ENCODE data around the gene KIF23.

KIF23 gene

DNA sequence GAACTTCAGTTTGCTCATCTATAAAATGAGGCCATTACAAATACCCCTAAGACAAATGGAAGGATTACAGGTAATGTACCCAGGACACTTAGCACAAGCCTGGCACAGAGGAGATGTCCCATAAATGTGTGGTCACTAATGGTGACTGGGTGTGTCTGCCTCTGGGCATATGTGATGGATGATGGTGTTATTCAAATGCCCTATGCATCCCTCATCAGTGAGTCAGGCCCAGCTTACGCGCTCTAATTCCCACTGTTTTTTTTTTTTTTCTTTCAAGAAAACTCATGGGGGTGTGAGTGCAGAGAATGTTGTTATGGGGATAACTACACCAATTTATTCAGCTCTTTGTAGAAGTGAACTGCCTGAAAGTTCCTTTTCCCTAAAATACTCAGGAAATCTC lies 23.6 kb upstream of the KIF23 start:
- H3K27me3 Mint-ChIP-seq, result no peaks in the 10 kb centered on the region
- H3K36me3 Mint-ChIP-seq, result no peaks in the 10 kb centered on the region
- no peak overlapping the region for H3K27ac Mint-ChIP-seq
- peaks cover 7% of the 10 kb centered on the region for H3K4me1 Mint-ChIP-seq
- no peaks in the 10 kb centered on the region for H3K9me3 Mint-ChIP-seq
- H3K4me3 Mint-ChIP-seq, result no peak overlapping the region

DNA sequence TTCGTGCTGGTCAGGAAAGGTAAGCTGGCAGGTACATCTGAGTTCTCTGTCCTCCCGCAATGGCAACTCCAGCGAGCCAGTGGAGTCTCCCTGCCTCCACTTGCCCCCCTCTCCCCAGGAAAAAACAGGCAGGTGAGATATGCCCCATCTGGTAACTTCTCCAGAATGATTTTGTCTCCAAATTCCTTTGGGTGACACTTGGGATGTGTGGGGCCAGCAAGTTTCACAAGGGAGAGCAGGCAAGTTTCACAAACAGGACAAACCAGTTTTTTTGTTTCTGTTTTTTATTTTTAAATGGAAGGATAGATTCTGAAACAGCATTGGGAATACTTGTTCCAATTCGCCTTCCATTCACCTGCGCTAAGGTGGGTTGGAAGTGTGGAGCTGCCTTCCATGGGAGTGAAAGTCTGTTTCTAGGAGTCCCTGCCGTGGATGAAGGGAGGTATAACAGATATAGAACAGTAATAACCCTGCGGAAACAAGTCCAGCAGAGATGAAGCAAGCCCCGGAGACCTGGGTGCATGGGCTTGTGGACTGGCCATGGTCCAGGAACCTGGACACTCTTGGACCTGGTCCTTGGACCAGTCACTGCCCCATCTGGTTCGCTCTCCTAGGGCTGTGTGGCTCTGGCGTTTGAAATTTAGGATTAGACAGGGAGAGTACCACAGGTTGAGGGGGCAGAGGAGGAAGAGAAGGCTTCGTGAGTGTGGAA lies 22.9 kb upstream of the KIF23 start:
- Mint-ChIP-seq H3K4me3 (no peak overlapping the region), H3K27me3 (no peaks in the 10 kb centered on the region), H3K27ac (no peak overlapping the region), H3K4me1 (peaks cover 7% of the 10 kb centered on the region), H3K36me3 (no peaks in the 10 kb centered on the region), H3K9me3 (no peaks in the 10 kb centered on the region)

DNA sequence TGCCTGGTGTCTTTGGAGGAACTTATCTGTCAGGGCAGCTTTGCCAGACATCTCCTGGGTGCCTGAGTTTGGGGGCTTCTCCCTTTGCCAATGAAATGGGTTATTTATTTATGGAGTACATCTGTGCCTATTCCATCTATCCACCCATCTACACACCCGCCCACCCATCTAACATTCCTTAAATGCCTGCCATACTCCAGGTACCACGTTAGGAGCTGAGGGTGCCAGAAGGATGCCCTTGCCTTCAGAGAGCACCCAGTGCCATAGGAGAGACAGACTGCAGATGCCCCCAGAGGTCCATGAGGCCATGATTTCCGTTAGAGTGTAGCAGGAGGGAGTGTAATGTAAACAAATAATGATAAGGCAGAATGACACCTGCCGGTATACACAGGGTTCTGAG lies 21.8 kb upstream of the KIF23 start:
- no peaks in the 10 kb centered on the region for H3K27me3 Mint-ChIP-seq
- no peaks in the 10 kb centered on the region for H3K36me3 Mint-ChIP-seq
- no peak overlapping the region for H3K4me3 Mint-ChIP-seq
- peaks cover 7% of the 10 kb centered on the region for H3K4me1 Mint-ChIP-seq
- H3K27ac Mint-ChIP-seq, result no peak overlapping the region
- H3K9me3 Mint-ChIP-seq, result no peaks in the 10 kb centered on the region

DNA sequence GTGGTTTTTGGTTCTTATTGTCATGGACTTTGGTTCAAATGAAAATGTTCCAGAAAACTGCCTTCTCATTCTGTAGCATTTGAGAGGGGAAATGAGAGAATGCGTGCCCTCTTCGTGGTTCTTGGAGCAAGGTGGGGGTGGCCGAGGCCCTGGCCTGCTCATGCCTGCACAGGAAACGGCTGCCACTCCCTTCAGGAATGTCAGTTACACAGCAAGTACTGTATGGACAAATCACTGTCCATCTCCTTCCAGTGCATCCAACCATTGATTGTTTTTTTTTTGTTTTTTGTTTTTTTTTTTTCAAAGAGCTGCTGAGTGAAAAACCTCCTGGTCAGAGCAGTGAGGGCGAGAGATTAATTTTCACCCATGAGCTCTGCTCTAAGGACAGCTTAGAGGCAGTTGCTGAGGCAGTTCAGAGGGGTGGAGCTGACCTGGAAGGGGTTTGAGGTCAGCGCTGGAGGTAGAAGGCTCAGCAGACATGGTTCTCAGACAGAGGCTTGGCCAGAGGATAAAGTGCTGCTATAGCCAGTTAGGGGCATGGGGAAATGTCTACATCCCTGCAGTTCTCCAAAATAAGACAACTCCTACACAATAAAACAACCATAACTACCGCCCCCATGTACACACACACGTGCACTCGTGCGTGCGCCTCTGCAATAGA lies 20.2 kb upstream of the KIF23 start:
- H3K27me3 Mint-ChIP-seq, result no peaks in the 10 kb centered on the region
- no peak overlapping the region for H3K27ac Mint-ChIP-seq
- H3K9me3 Mint-ChIP-seq, result no peaks in the 10 kb centered on the region
- no peaks in the 10 kb centered on the region for H3K36me3 Mint-ChIP-seq
- no peak overlapping the region for H3K4me3 Mint-ChIP-seq
- peaks cover 7% of the 10 kb centered on the region for H3K4me1 Mint-ChIP-seq

DNA sequence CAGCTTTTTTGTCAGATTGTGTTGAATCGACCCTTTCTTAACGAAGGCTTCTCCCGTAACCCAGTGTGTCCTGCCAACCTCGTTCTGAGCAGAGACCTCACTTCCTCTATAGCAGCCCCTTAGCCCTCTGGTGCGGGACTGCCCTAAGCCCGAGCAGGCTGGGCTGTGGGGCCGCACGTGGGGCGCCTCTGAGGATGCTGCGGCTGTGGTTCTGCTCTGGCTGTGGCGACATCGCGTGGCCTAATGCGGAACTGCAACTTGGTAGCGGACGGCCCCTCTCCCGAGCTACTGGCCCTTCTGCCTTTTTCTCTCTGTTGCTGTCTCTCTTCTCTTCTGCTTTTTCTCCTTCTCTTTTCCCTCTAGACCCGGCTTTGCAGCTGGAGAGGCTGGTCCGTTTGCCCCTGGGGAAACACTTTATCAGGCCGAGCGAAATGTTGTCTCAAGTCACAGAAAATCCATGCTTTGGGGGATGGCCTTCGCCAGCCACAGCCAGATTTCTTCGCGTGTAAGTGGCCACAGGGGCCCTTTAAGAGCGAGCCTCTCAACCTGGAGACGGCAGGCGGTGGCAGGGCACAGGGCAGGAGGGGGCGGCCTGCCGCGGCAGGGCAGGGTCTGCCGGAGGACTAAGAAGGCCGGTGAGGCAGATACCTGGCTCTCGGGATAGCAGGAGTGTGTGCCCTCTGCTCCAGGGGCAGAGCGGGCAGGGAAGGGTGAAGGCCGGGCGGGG lies 19.4 kb upstream of the KIF23 start:
- Mint-ChIP-seq H3K36me3 (no peaks in the 10 kb centered on the region), H3K9me3 (no peaks in the 10 kb centered on the region), H3K27ac (no peak overlapping the region), H3K4me1 (peaks cover 7% of the 10 kb centered on the region), H3K27me3 (no peaks in the 10 kb centered on the region), H3K4me3 (no peak overlapping the region)

DNA sequence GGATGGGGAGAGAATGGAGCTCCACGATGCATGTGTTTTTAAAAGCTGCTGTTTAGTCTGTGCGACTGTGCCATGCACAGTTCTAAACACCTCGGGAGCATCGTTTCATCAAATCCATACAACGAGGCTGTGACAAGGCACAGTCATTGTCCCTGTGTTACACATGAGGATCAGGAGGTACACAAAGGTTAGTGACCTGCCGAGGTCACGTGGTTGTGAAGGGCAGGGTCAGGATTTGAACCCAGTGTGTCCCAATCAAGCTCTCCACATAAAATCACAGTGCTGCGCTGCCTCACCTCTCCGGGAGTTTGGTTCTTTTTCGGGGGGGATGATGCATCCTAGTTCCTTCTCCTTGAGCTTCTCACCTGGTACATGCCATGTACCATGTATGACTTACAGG lies 18.7 kb upstream of the KIF23 start:
- Mint-ChIP-seq H3K4me3 (no peak overlapping the region), H3K27me3 (no peaks in the 10 kb centered on the region), H3K27ac (no peak overlapping the region), H3K4me1 (peaks cover 7% of the 10 kb centered on the region), H3K9me3 (no peaks in the 10 kb centered on the region), H3K36me3 (no peaks in the 10 kb centered on the region)

DNA sequence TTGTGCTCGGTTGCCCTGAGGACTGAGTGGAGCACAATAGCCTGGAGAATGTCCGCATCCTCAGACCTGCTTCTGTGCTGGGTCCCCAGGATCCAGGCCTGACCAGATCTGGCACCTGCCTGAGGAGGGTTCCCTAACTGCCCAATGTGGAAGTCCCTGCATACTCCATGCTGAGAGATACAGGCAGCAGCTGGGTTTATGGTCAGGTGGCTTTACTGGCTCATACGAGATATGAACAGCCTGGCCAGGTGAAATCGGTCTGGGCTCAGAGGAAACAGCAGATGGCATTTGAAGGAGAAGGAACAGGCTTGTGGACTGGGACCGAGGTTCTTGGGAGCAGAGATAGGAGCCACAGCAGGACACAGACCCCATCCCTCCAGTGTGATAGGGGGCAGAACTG lies 18.2 kb upstream of the KIF23 start:
- no peaks in the 10 kb centered on the region for H3K27me3 Mint-ChIP-seq
- no peak overlapping the region for H3K4me3 Mint-ChIP-seq
- no peak overlapping the region for H3K27ac Mint-ChIP-seq
- no peaks in the 10 kb centered on the region for H3K9me3 Mint-ChIP-seq
- no peaks in the 10 kb centered on the region for H3K36me3 Mint-ChIP-seq
- peaks cover 12% of the 10 kb centered on the region for H3K4me1 Mint-ChIP-seq

DNA sequence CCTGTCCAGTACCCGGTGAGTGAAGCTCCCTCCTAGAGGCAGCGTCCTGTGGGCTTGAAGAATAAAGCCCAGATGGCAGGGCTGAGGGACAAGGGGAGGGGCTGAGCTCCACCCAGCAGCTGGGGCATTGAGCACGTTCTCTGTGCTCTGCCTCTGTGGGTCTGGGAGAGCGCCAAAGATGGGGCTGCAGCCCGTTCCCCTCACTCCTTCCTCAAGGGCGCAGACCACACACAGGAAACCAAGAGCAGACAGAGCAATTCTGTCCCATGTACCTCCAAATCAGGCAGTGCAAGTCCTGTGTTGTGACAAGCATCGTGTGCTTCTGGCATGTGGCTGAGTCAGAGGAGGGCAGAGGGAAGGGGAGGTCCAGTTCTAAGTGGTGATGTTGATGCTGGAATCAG lies 15.7 kb upstream of the KIF23 start:
- peaks cover 15% of the 10 kb centered on the region for H3K4me1 Mint-ChIP-seq
- H3K27me3 Mint-ChIP-seq, result peaks cover 3% of the 10 kb centered on the region
- H3K9me3 Mint-ChIP-seq, result no peaks in the 10 kb centered on the region
- H3K4me3 Mint-ChIP-seq, result no peak overlapping the region
- H3K27ac Mint-ChIP-seq, result no peak overlapping the region
- no peaks in the 10 kb centered on the region for H3K36me3 Mint-ChIP-seq

DNA sequence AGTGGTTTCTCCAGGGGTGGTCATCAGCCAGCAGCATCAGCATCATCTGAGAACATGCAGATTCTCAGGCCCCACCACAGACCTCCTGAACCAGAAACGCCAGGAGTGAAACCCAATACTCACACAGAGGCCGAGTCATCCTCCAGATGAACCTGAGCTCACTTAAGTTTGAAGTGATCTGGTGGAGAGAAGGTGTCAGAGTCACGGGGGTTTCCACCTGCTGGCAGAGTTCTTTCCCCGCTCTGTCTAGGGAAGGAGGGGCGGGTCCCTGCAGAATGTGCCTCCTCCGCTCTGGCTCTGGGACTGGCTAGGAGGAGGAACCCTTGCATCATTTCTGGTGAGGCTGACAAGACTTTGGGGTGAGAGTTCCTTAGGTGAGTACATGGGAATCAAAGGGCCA lies 13.3 kb upstream of the KIF23 start:
- Mint-ChIP-seq H3K4me3 (no peak overlapping the region), H3K36me3 (no peaks in the 10 kb centered on the region), H3K27me3 (peaks cover 4% of the 10 kb centered on the region), H3K27ac (peak overlapping the region; percentile 23), H3K4me1 (peaks cover 8% of the 10 kb centered on the region), H3K9me3 (no peaks in the 10 kb centered on the region)

DNA sequence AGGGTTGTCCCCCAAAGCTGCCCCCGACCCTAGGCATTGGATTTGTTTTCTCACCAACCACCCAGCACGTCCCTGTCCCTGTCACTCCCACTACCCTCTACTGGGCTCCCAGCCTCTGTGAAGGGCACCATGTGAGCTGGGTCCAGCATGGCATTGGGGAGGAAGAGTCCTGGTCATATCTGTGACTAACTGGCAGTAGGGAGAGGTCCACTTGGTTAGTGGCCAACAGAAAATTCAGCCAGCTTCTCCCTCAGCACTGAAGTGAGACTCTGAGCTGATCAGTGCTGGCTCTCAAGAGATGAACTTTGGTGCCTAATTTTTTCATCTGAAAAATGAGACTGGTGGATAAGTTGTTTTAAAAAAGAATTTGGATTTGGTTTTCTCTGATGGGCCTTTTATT lies 11.3 kb upstream of the KIF23 start:
- no peaks in the 10 kb centered on the region for H3K36me3 Mint-ChIP-seq
- no peaks in the 10 kb centered on the region for H3K9me3 Mint-ChIP-seq
- peaks cover 8% of the 10 kb centered on the region for H3K4me1 Mint-ChIP-seq
- no peak overlapping the region for H3K27ac Mint-ChIP-seq
- H3K4me3 Mint-ChIP-seq, result no peak overlapping the region
- peaks cover 4% of the 10 kb centered on the region for H3K27me3 Mint-ChIP-seq

DNA sequence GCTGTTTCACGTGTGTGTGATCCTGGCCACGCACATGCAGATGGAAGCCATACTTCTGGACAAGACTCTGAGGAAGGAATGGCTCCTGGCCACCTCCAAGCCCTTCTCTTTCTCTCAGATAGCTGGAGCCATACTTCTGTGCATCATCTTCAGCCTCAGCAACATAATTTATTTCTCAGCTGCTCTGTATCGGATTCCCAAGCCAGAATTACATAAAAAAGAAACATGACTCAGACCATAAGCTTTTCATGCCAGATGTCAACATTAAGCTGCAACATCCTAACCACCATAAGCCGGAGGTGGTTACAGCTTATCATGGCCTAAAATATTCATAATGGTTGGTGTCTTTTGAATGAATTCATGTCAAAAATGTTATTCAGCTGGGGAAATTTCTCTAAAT lies 10.6 kb upstream of the KIF23 start:
- Mint-ChIP-seq H3K36me3 (no peaks in the 10 kb centered on the region), H3K9me3 (no peaks in the 10 kb centered on the region), H3K27me3 (peaks cover 4% of the 10 kb centered on the region), H3K27ac (no peak overlapping the region), H3K4me1 (peaks cover 8% of the 10 kb centered on the region), H3K4me3 (no peak overlapping the region)

DNA sequence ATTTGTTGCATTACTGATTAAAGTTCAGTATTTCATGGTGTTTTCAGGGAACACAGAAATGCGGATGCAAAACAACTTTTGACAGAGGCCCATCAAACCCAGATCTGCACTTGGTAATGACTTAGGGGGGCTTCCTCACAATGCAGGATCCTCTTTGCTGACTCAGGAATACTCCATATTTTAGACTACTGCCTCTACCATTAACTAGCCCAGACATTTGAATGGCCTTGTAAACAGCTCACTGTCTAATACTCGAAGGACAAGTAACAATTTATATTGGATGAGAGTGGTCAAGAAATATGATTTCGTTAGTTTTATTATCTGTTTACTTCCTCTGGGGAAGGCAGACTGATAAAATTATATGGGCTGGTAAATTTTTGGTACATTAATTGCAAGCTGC lies 9.0 kb upstream of the KIF23 start:
- H3K4me1 Mint-ChIP-seq, result peaks cover 8% of the 10 kb centered on the region

DNA sequence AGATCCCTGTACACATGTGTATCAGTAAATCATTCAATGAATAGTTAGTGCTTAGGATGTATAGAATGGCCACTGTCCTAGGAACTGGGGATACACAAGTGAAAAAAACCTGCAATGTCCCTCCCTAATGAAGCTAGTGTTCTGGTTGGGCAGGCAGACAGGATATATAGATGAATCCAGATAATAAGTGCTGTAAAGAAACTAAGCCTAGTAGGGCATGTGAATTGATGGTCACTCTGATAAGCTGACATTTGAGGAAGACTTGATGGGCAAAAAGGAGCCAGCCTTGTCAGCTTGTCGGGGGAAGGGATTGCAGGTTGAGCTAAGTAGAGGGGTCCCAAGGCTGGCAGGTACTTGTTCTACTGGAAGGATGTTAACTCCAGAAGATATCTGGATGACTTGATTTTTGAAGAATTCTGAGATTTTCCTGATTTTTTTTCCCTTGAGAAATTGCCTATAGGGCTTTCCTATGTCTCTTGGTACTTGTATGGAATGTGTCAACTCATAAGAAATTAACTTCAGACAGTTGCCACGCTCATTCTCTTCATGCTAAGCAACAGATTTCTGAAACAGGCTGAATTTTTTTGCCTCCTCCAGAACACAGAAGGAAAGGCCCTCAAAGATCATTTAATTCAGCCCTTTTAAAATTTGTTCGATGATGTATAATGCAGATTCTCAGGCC lies 6.3 kb upstream of the KIF23 start:
- H3K4me1 Mint-ChIP-seq, result no peaks in the 10 kb centered on the region
- H3K9me3 Mint-ChIP-seq, result no peaks in the 10 kb centered on the region
- H3K27me3 Mint-ChIP-seq, result peaks cover 4% of the 10 kb centered on the region
- no peaks in the 10 kb centered on the region for H3K36me3 Mint-ChIP-seq
- no peak overlapping the region for H3K27ac Mint-ChIP-seq
- no peak overlapping the region for H3K4me3 Mint-ChIP-seq

More for the DNA sequence above, 9.0 kb upstream of the KIF23 start:
- no peak overlapping the region for H3K4me3 Mint-ChIP-seq
- no peak overlapping the region for H3K27ac Mint-ChIP-seq
- H3K27me3 Mint-ChIP-seq, result peaks cover 4% of the 10 kb centered on the region
- no peaks in the 10 kb centered on the region for H3K9me3 Mint-ChIP-seq
- no peaks in the 10 kb centered on the region for H3K36me3 Mint-ChIP-seq

DNA sequence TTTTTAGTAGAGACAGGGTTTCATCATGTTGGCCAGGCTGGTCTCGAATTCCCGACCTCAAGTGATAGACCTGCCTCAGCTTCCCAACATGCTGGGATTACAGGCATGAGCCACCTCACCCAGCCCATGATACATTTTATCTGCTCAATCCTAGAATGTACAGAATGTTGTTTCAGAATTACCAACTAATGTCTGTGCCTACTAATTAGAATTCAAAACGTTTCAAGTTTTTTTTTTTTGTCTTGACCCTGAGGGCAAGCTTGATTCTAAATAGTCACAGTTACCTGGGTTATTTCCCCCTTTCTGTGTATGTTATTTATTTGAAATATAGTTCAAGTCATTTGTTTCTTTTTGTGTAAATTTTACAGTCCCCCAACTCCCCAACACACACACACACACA lies 5.3 kb upstream of the KIF23 start:
- H3K27me3 Mint-ChIP-seq, result no peaks in the 10 kb centered on the region
- no peaks in the 10 kb centered on the region for H3K36me3 Mint-ChIP-seq
- H3K27ac Mint-ChIP-seq, result no peak overlapping the region
- peaks cover 6% of the 10 kb centered on the region for H3K4me1 Mint-ChIP-seq
- no peak overlapping the region for H3K4me3 Mint-ChIP-seq
- no peaks in the 10 kb centered on the region for H3K9me3 Mint-ChIP-seq

DNA sequence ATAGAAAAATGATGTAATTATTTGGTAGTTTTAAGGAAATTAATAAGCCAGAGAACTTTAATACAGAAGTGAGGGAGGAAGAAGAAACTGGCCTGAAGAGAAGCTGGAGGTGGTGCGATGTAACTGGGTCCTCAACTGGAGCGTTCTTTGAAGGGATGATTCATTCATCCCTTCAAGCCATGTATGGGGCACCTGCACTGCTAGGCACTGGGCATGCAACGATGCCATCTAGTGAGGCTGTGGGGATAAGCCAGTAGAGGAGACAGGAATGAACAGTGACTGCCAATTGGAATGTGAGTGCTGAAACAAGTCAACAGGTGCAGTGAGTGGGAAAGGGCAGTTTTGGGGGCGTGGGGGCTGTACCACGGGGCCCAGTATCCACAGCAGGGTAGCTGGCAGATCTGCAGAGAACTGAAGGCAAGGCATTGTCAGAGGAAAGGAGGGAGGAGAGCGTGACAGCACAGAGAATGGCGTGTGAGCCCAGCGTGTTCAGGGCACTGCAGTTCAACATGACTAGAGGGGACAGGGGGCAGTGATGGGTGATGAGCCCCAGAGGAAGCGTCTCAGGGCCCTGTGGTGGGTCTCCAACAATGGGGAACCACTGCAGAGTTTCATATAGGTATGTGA lies 3.8 kb upstream of the KIF23 start:
- H3K27ac Mint-ChIP-seq, result no peak overlapping the region
- H3K4me3 Mint-ChIP-seq, result no peak overlapping the region
- H3K36me3 Mint-ChIP-seq, result no peaks in the 10 kb centered on the region
- peaks cover 3% of the 10 kb centered on the region for H3K27me3 Mint-ChIP-seq
- peaks cover 14% of the 10 kb centered on the region for H3K4me1 Mint-ChIP-seq
- no peaks in the 10 kb centered on the region for H3K9me3 Mint-ChIP-seq

Measured in activated naive CD4-positive, alpha-beta T cell treated with anti-CD3 and anti-CD28 coated beads, Interleukin-2, amount 50 U/mL, for 24 hours (primary cell).